Parathyroid adenoma (tissue), 2 donors: ENCODE data around the gene RPP21.

Experiments
- H2AFZ ChIP-seq: fragments of 300-600 bp; sonication (generic); one replicate; pipeline ENCODE4 v1.7.0; 2017; ENCODE audit warnings: antibody characterized with exemption, mild to moderate bottlenecking
- H3K27ac ChIP-seq: fragments of 300-600 bp; sonication (generic); one replicate; pipeline ENCODE4 v1.7.0; 2017
- H3K27me3 ChIP-seq: fragments of 300-600 bp; sonication (generic); one replicate; pipeline ENCODE4 v1.7.0; 2017; ENCODE audit warnings: low read length; ENCODE audit not compliant: control insufficient read depth, insufficient read depth
- H3K36me3 ChIP-seq: fragments of 300-600 bp; sonication (generic); one replicate; pipeline ENCODE4 v1.7.0; 2017; ENCODE audit warnings: low read length; ENCODE audit not compliant: control insufficient read depth, insufficient read depth
- H3K4me1 ChIP-seq: fragments of 300-600 bp; sonication (generic); one replicate; pipeline ENCODE4 v1.7.0; 2017; ENCODE audit warnings: control low read depth
- H3K4me2 ChIP-seq: fragments of 300-600 bp; sonication (generic); one replicate; pipeline ENCODE4 v1.7.0; 2017; ENCODE audit warnings: low read length
- H3K4me3 ChIP-seq: fragments of 300-600 bp; sonication (generic); one replicate; pipeline ENCODE4 v1.7.0; 2017; ENCODE audit warnings: low read depth, low read length
- H3K79me2 ChIP-seq: fragments of 300-600 bp; sonication (generic); one replicate; pipeline ENCODE4 v1.7.0; 2017; ENCODE audit warnings: control low read depth
- H3K9ac ChIP-seq: fragments of 300-600 bp; sonication (generic); one replicate; pipeline ENCODE4 v1.7.0; 2017; ENCODE audit warnings: mild to moderate bottlenecking
- H3K9me3 ChIP-seq: fragments of 300-600 bp; sonication (generic); one replicate; pipeline ENCODE4 v1.7.0; 2017; ENCODE audit warnings: low read length; ENCODE audit not compliant: control insufficient read depth
- TF ChIP-seq, protein P1 (sequence below): fragments of 300-600 bp; sonication (generic); IDR thresholded peaks from one replicate; pipeline ENCODE4 v1.7.0; 2017; ENCODE audit warnings: antibody characterized with exemption, mild to moderate bottlenecking
- donor health status: primary hyperparathyroidism.

The RPP21 gene

DNA sequence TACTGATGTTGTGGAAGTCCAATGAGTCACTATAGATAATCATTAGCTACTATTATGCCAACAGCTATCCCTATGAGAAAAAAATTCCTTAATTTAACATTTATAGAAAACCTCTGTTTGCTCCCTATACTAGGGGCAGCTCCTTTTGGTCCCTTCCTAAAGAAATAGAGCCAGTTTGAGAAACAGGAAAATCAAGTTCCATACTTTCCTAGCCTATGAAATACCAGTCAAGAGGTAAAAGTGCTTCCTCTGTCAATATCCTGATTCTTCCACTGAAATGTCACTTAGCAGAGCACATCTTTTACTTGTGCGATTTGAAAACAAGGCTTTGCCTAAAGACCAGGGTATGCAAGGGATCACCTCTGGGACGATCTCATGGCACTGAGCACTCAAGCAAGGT is 32.7 kb upstream of the RPP21 start:
- Histone ChIP-seq H3K4me1 (peaks cover 5% of the 10 kb centered on the region), H3K27me3 (no peaks in the 10 kb centered on the region), H2AFZ (no peak overlapping the region), H3K9ac (no peak overlapping the region), H3K4me3 (no peak overlapping the region), H3K4me2 (no peak overlapping the region), H3K79me2 (peaks cover 61% of the 10 kb centered on the region), H3K36me3 (no peaks in the 10 kb centered on the region), H3K27ac (no peak overlapping the region), H3K9me3 (no peaks in the 10 kb centered on the region)
- TF ChIP-seq, protein P1, sequence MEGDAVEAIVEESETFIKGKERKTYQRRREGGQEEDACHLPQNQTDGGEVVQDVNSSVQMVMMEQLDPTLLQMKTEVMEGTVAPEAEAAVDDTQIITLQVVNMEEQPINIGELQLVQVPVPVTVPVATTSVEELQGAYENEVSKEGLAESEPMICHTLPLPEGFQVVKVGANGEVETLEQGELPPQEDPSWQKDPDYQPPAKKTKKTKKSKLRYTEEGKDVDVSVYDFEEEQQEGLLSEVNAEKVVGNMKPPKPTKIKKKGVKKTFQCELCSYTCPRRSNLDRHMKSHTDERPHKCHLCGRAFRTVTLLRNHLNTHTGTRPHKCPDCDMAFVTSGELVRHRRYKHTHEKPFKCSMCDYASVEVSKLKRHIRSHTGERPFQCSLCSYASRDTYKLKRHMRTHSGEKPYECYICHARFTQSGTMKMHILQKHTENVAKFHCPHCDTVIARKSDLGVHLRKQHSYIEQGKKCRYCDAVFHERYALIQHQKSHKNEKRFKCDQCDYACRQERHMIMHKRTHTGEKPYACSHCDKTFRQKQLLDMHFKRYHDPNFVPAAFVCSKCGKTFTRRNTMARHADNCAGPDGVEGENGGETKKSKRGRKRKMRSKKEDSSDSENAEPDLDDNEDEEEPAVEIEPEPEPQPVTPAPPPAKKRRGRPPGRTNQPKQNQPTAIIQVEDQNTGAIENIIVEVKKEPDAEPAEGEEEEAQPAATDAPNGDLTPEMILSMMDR, result no peak

DNA sequence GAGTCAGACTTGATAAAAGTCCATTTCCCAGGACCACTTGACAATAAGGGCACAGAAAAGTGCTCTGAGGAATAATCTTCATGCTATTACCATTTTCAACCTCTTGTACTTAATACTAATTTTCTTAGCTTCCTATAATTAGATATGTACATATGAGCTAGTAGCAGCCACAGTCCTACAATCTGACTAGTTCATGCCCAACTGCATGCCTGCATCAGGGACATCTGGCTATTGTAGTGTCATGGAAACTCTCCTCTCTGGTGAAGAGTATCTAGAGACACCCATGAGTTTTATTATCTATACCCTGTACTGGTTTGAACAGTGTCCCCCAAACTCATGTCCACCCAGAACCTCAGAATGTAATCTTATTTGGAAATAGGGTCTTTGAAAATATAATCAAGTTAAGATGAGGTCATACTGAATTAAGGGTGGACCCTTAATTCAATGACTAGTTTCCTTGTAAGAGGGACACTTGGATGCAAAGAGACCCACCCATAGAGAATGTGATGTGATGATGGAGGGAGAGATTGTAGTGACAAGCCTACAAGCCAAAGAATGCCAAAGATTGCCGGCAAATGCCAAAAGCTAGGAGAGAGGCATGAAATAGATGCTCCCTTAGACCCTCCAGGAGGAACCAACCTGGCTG is 32.2 kb upstream of the RPP21 start:
- TF ChIP-seq, protein P1, result no peak
- Histone ChIP-seq H2AFZ (no peak overlapping the region), H3K4me3 (no peak overlapping the region), H3K9me3 (no peaks in the 10 kb centered on the region), H3K9ac (no peak overlapping the region), H3K27me3 (no peaks in the 10 kb centered on the region), H3K4me2 (no peak overlapping the region), H3K4me1 (peaks cover 5% of the 10 kb centered on the region), H3K27ac (no peak overlapping the region), H3K36me3 (no peaks in the 10 kb centered on the region), H3K79me2 (peaks cover 56% of the 10 kb centered on the region)

DNA sequence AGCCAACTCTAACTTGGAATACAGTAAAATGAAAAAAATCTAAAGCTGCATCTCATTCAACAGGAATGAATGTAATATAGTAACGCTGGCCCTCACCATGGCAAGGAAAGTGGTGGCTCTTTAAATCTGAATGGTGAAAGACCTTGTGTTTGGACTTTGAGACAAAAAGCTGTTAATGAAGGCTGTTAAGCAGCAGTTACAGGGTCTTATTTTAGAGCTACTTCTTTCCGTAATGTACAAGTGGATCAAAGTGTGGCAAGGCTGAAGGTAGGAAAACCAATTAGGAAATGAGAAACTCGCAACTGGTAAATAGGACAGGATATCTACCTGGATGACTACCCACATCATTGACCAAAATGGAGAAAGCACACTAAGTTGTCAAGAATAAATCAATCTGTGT is 29.8 kb upstream of the RPP21 start:
- peaks cover 59% of the 10 kb centered on the region for H3K79me2 ChIP-seq
- no peaks in the 10 kb centered on the region for H3K36me3 ChIP-seq
- H3K4me1 ChIP-seq, result peaks cover 1% of the 10 kb centered on the region

DNA sequence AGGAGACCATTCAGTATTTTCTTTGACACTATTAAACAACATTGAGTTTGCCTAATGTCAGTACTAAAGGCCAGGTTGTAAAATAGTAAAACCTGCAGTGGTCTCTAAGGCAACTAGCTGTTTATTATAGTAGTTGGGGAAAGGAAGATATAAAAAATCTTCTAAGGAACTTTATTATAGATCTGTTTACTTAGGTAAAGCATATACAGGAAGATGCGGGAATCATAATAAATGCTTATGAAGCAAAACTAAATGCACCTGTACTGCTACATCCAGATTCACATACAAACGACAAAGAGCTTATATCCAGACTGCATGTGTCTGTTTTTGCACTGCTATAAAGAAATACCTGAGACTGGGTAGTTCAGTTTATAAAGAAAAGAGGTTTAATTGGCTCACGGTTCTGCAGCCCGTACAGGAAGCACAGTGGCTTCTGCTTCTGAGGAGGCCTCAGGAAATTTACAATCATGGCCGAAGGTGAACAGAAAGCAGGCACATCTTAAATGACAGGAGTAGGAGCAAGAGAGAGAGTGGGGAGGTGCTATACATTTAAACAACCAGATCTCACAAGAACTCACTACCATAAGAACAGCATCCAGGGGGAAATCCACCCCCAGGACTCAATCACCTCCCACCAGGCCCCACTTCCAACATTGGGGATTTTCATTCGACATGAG is 26.9 kb upstream of the RPP21 start:
- Histone ChIP-seq H2AFZ (no peak overlapping the region), H3K4me1 (no peaks in the 10 kb centered on the region), H3K9ac (no peak overlapping the region), H3K4me3 (no peak overlapping the region), H3K4me2 (no peak overlapping the region), H3K27me3 (no peaks in the 10 kb centered on the region), H3K9me3 (no peaks in the 10 kb centered on the region), H3K27ac (no peak overlapping the region), H3K36me3 (no peaks in the 10 kb centered on the region), H3K79me2 (peaks cover 66% of the 10 kb centered on the region)
- TF ChIP-seq, protein P1, result no peak

More for the DNA sequence above, 29.8 kb upstream of the RPP21 start:
- H3K9me3 ChIP-seq, result no peaks in the 10 kb centered on the region
- H2AFZ ChIP-seq, result no peak overlapping the region
- TF ChIP-seq, protein P1, result no peak
- no peak overlapping the region for H3K4me2 ChIP-seq
- H3K4me3 ChIP-seq, result no peak overlapping the region
- no peak overlapping the region for H3K9ac ChIP-seq
- no peaks in the 10 kb centered on the region for H3K27me3 ChIP-seq
- H3K27ac ChIP-seq, result no peak overlapping the region
